Astrocyte (in vitro differentiated cells and primary cell): ENCODE measurements around the gene TDRD1.

Experiments
- CTCF ChIP-seq: IDR thresholded peaks from 2 replicates; pipeline ENCODE4 v1.5.1; 2011; ENCODE audit warnings: low read depth, mild to moderate bottlenecking, inconsistent platforms, low read length, moderate library complexity; ENCODE audit not compliant: insufficient read depth
- EZH2 ChIP-seq: IDR thresholded peaks from 2 replicates; pipeline ENCODE4 v1.6.1; 2012; ENCODE audit warnings: mild to moderate bottlenecking, low read length, inconsistent platforms; ENCODE audit not compliant: insufficient read depth

GRCh38 chr10:114258274-114258840 is 79.2 kb downstream of the TDRD1 start:
- TF ChIP-seq CTCF, result no peak
- TF ChIP-seq EZH2, result no peak
